Mesenchymal stem cell (in vitro differentiated cells and primary cell): ENCODE measurements around the gene RUNX2.

ENCODE experiments used
- DNase-seq: peaks from one replicate; pipeline ENCODE4 v3.0.0-alpha.2; 2013
- H2AFZ ChIP-seq: one replicate; pipeline ENCODE4 v1.6.1; 2013; ENCODE audit warnings: low read depth, mild to moderate bottlenecking, control low read depth, inconsistent platforms, low read length, moderate library complexity
- H2AK5ac ChIP-seq: 2 replicates; pipeline ENCODE4 v1.6.1; 2013; ENCODE audit warnings: low read length, moderate library complexity, mild to moderate bottlenecking, inconsistent platforms; ENCODE audit not compliant: severe bottlenecking
- H2BK120ac ChIP-seq: one replicate; pipeline ENCODE4 v1.6.1; 2013; ENCODE audit warnings: low read depth, mild to moderate bottlenecking, inconsistent platforms, low read length, moderate library complexity
- H2BK12ac ChIP-seq, 2 experiments: one replicate each; pipeline ENCODE4 v1.6.1; 2013; ENCODE audit warnings: inconsistent platforms in 2 of 2, low read length in 2 of 2, mild to moderate bottlenecking in 2 of 2, moderate library complexity in 2 of 2, control low read depth in 1 of 2
- H2BK15ac ChIP-seq: one replicate; pipeline ENCODE4 v1.6.1; 2013; ENCODE audit warnings: mild to moderate bottlenecking, low read depth, inconsistent platforms; ENCODE audit not compliant: poor library complexity, severe bottlenecking
- H2BK5ac ChIP-seq: 2 replicates; pipeline ENCODE4 v1.6.1; 2013; ENCODE audit warnings: low read depth, mild to moderate bottlenecking, low read length, control low read depth, inconsistent platforms; ENCODE audit not compliant: poor library complexity, severe bottlenecking
- H3K14ac ChIP-seq, 2 experiments: one replicate each; pipeline ENCODE4 v1.6.1; 2013; ENCODE audit warnings: inconsistent platforms in 2 of 2, low read length in 2 of 2, control low read depth in 1 of 2, mild to moderate bottlenecking in 1 of 2, moderate library complexity in 1 of 2
- H3K18ac ChIP-seq, 2 experiments: one replicate each; pipeline ENCODE4 v1.6.1; 2013; ENCODE audit warnings: inconsistent platforms in 2 of 2, low read length in 2 of 2, control low read depth in 1 of 2, low read depth in 1 of 2, mild to moderate bottlenecking in 1 of 2
- H3K23ac ChIP-seq, 2 experiments: one replicate each; pipeline ENCODE4 v1.6.1; 2013; ENCODE audit warnings: inconsistent platforms in 2 of 2, low read length in 2 of 2, mild to moderate bottlenecking in 2 of 2, moderate library complexity in 2 of 2, control low read depth in 1 of 2
- H3K27ac ChIP-seq: 2 replicates; pipeline ENCODE4 v1.5.1; 2013; ENCODE audit warnings: mild to moderate bottlenecking, moderate library complexity, low read length, control low read depth, inconsistent platforms; ENCODE audit not compliant: poor library complexity, severe bottlenecking
- H3K27me3 ChIP-seq, 2 experiments: 2 replicates each; pipeline versions ENCODE4 v1.6.1 to v1.7.0; 2013; ENCODE audit warnings: low read length in 2 of 2, mild to moderate bottlenecking in 2 of 2, moderate library complexity in 2 of 2, control low read depth in 1 of 2, inconsistent platforms in 1 of 2; ENCODE audit not compliant: control insufficient read depth in 1 of 2, insufficient read depth in 1 of 2
- H3K36me3 ChIP-seq, 2 experiments: 2 replicates each; pipeline versions ENCODE4 v1.6.1 to v1.7.0; 2013; ENCODE audit warnings: low read length in 2 of 2, control low read depth in 1 of 2, inconsistent platforms in 1 of 2, low read depth in 1 of 2, mild to moderate bottlenecking in 1 of 2; ENCODE audit not compliant: insufficient read depth in 2 of 2, control insufficient read depth in 1 of 2
- H3K4ac ChIP-seq, 2 experiments: one replicate each; pipeline ENCODE4 v1.6.1; 2013; ENCODE audit warnings: inconsistent platforms in 2 of 2, low read length in 2 of 2, mild to moderate bottlenecking in 2 of 2, moderate library complexity in 2 of 2, control low read depth in 1 of 2, low read depth in 1 of 2
- H3K4me1 ChIP-seq: 2 replicates; pipeline ENCODE4 v1.6.1; 2013; ENCODE audit warnings: low read depth, low read length, control low read depth; ENCODE audit not compliant: control insufficient read depth, insufficient read depth
- H3K4me2 ChIP-seq: 2 replicates; pipeline ENCODE4 v1.6.1; 2013; ENCODE audit warnings: low read length, mild to moderate bottlenecking, inconsistent platforms; ENCODE audit not compliant: poor library complexity, severe bottlenecking
- H3K4me3 ChIP-seq, 2 experiments: 2 replicates each; pipeline versions ENCODE4 v1.5.1 to v1.7.0; 2013; ENCODE audit warnings: low read length in 2 of 2, mild to moderate bottlenecking in 2 of 2, control low read depth in 1 of 2, low read depth in 1 of 2; ENCODE audit not compliant: insufficient read depth in 1 of 2
- H3K79me1 ChIP-seq: replicated peaks from 2 replicates; pipeline ENCODE4 v1.6.1; 2013; ENCODE audit warnings: mild to moderate bottlenecking, control low read depth, low read length, inconsistent platforms; ENCODE audit not compliant: poor library complexity, severe bottlenecking
- H3K9ac ChIP-seq: 2 replicates; pipeline ENCODE4 v1.7.0; 2013; ENCODE audit warnings: mild to moderate bottlenecking, low read length, moderate library complexity
- H3K9me3 ChIP-seq: 2 replicates; pipeline ENCODE4 v1.7.0; 2013; ENCODE audit warnings: mild to moderate bottlenecking, low read length; ENCODE audit not compliant: control insufficient read depth
- H4K8ac ChIP-seq: one replicate; pipeline ENCODE4 v1.6.1; 2013; ENCODE audit warnings: inconsistent platforms, mild to moderate bottlenecking, low read length, moderate library complexity
- H4K91ac ChIP-seq: one replicate; pipeline ENCODE4 v1.6.1; 2013; ENCODE audit warnings: mild to moderate bottlenecking, low read length, inconsistent platforms
- whole genome bisulfite sequencing: methylation state at CpG from one replicate; pipeline ENCODE4 v1.1.7; 2013; ENCODE audit warnings: mixed read lengths; 5-methylcytosine and 5-hydroxymethylcytosine counted together

The RUNX2 gene

GRCh38 chr6:45310118-45310788 lies 17.9 kb upstream of the RUNX2 start:
- H2BK12ac ChIP-seq = no peak overlapping the region
- no peak for DNase-seq
- H3K4me2 ChIP-seq = no peak overlapping the region
- H3K9ac ChIP-seq = no peak overlapping the region
- H3K4ac ChIP-seq = no peak overlapping the region
- H3K27ac ChIP-seq = no peak overlapping the region
- H3K79me1 ChIP-seq = peaks cover 22% of the 10 kb centered on the region
- no peak overlapping the region for H2AK5ac ChIP-seq
- H3K27me3 ChIP-seq = no peaks in the 10 kb centered on the region
- no peak overlapping the region for H2AFZ ChIP-seq
- H3K23ac ChIP-seq = no peak overlapping the region
- no peak overlapping the region for H4K91ac ChIP-seq
- no peaks in the 10 kb centered on the region for H3K4me1 ChIP-seq
- H3K18ac ChIP-seq = no peak overlapping the region
- no peak overlapping the region for H2BK120ac ChIP-seq
- no peak overlapping the region for H3K4me3 ChIP-seq
- whole genome bisulfite sequencing = 94% methylated on average over 7 of the region's 7 CpGs
- H3K36me3 ChIP-seq = peaks cover 0 to 7% of the 10 kb centered on the region in 2 experiments
- no peak overlapping the region for H3K14ac ChIP-seq
- no peak overlapping the region for H4K8ac ChIP-seq
- no peaks in the 10 kb centered on the region for H3K9me3 ChIP-seq
- no peak overlapping the region for H2BK15ac ChIP-seq
- H2BK5ac ChIP-seq = no peak overlapping the region

GRCh38 chr6:45314146-45314545 lies 14.0 kb upstream of the RUNX2 start:
- WGBS = 73% methylated on average over 5 of the region's 5 CpGs
- no peak overlapping the region for H3K4ac ChIP-seq
- no peak overlapping the region for H2BK12ac ChIP-seq
- no peak overlapping the region for H3K9ac ChIP-seq
- H3K9me3 ChIP-seq = peaks cover 4% of the 10 kb centered on the region
- H2BK120ac ChIP-seq = no peak overlapping the region
- H3K18ac ChIP-seq = no peak overlapping the region
- no peaks in the 10 kb centered on the region for H3K4me1 ChIP-seq
- no peak overlapping the region for H2AFZ ChIP-seq
- H3K4me3 ChIP-seq = no peak overlapping the region
- no peak overlapping the region for H3K23ac ChIP-seq
- no peak for DNase-seq
- no peak overlapping the region for H4K8ac ChIP-seq
- peaks cover 11% of the 10 kb centered on the region for H3K79me1 ChIP-seq
- H3K14ac ChIP-seq = no peak overlapping the region
- H3K36me3 ChIP-seq = peaks cover 0 to 3% of the 10 kb centered on the region in 2 experiments
- H2AK5ac ChIP-seq = no peak overlapping the region
- no peaks in the 10 kb centered on the region for H3K27me3 ChIP-seq
- H4K91ac ChIP-seq = no peak overlapping the region
- no peak overlapping the region for H3K4me2 ChIP-seq
- no peak overlapping the region for H2BK15ac ChIP-seq
- H2BK5ac ChIP-seq = no peak overlapping the region
- H3K27ac ChIP-seq = no peak overlapping the region

- Histone ChIP-seq H3K27ac (no peak overlapping the region), H3K4ac (no peak overlapping the region), H3K4me2 (no peak overlapping the region), H3K14ac (no peak overlapping the region), H2BK12ac (no peak overlapping the region), H2BK15ac (no peak overlapping the region), H3K36me3 (no peaks in the 10 kb centered on the region), H3K23ac (no peak overlapping the region), H3K27me3 (no peaks in the 10 kb centered on the region), H3K18ac (no peak overlapping the region), H2AFZ (no peak overlapping the region), H3K4me3 (no peak overlapping the region), H3K79me1 (peaks cover 3% of the 10 kb centered on the region), H3K9me3 (peaks cover 4% of the 10 kb centered on the region), H2BK120ac (no peak overlapping the region), H2BK5ac (no peak overlapping the region), H2AK5ac (no peak overlapping the region), H4K8ac (no peak overlapping the region), H3K4me1 (no peaks in the 10 kb centered on the region), H4K91ac (no peak overlapping the region), H3K9ac (no peak overlapping the region)
- WGBS = 100% methylated on average over 4 of the region's 4 CpGs
- no peak for DNase-seq
Measured at GRCh38 chr6:45320349-45320748, 7.8 kb upstream of the RUNX2 start.

GRCh38 chr6:45323656-45324224 lies 4.4 kb upstream of the RUNX2 start:
- Histone ChIP-seq H3K23ac (no peak overlapping the region), H3K79me1 (peaks cover 5% of the 10 kb centered on the region), H3K9ac (peak overlapping the region; percentile 44), H3K4me3 (peak overlapping the region in 1 of 2 experiments; percentile 30), H4K8ac (no peak overlapping the region), H3K4me1 (no peaks in the 10 kb centered on the region), H3K4me2 (no peak overlapping the region), H2AFZ (no peak overlapping the region), H3K9me3 (no peaks in the 10 kb centered on the region), H3K36me3 (no peaks in the 10 kb centered on the region), H2BK120ac (no peak overlapping the region), H4K91ac (no peak overlapping the region), H3K27me3 (no peaks in the 10 kb centered on the region), H2BK15ac (no peak overlapping the region), H2BK12ac (no peak overlapping the region), H2BK5ac (no peak overlapping the region), H3K4ac (no peak overlapping the region), H3K14ac (no peak overlapping the region), H3K18ac (no peak overlapping the region), H2AK5ac (no peak overlapping the region), H3K27ac (no peak overlapping the region)
- no peak for DNase-seq
- WGBS = 83% methylated on average over 2 of the region's 3 CpGs
